K562 (cell line): ENCODE data around the gene ST7. TPM values are rescaled to one million over a fixed set of nuclear protein-coding genes. Genes with fewer than 3 reads are reported as not detected.

Experiments used
- ARID3B ChIP-seq: fragments of 250-450 bp; sonication (Bioruptor Pico); IDR thresholded peaks from 2 replicates; pipeline ENCODE4 v1.4.0; 2020; ENCODE audit warnings: borderline replicate concordance
- ARNT ChIP-seq, 2 experiments: fragments of 450-650 bp; IDR thresholded peaks; 2 replicates each; pipeline ENCODE4 v1.6.1; 2016; ENCODE audit warnings: mild to moderate bottlenecking in 1 of 2
- CBX3 ChIP-seq, 2 experiments: IDR thresholded peaks; 1 replicate in 1 of 2; 2 replicates in 1 of 2; pipeline ENCODE4 v1.6.1; 2012; ENCODE audit warnings: inconsistent platforms in 2 of 2, low read length in 2 of 2, borderline replicate concordance in 1 of 2, control low read depth in 1 of 2
- DNMT1 ChIP-seq: fragments of 450-650 bp; IDR thresholded peaks from 2 replicates; pipeline ENCODE4 v1.6.1; 2016; ENCODE audit warnings: antibody characterized with exemption, mild to moderate bottlenecking
- ELF4 ChIP-seq: fragments of 450-650 bp; formaldehyde crosslinking; IDR thresholded peaks from 2 replicates; pipeline ENCODE4 v1.4.0; 2022; ENCODE audit warnings: missing genetic modification characterization
- HMBOX1 ChIP-seq: sonication (generic); IDR thresholded peaks from 2 replicates; pipeline ENCODE4 v1.6.1; 2016
- HNRNPH1 ChIP-seq: fragments of 200-400 bp; formaldehyde crosslinking; optimal IDR thresholded peaks from 2 replicates; pipeline ENCODE3; 2017; ENCODE audit warnings: low read depth, mild to moderate bottlenecking, low read length, moderate library complexity
- IRF9 ChIP-seq: fragments of 450-650 bp; IDR thresholded peaks from 2 replicates; pipeline ENCODE4 v1.6.1; 2016; ENCODE audit warnings: missing biosample characterization, missing genetic modification characterization
- LEF1 ChIP-seq: fragments of 450-650 bp; IDR thresholded peaks from 2 replicates; pipeline ENCODE4 v1.6.1; 2016; ENCODE audit warnings: mild to moderate bottlenecking
- MIER1 ChIP-seq: fragments of 450-650 bp; IDR thresholded peaks from 2 replicates; pipeline ENCODE4 v1.6.1; 2016; ENCODE audit warnings: antibody characterized with exemption, mild to moderate bottlenecking, low read depth
- PATZ1 ChIP-seq: fragments of 250-450 bp; sonication (Bioruptor Pico); IDR thresholded peaks from 2 replicates; pipeline ENCODE4 v1.5.0; 2020; ENCODE audit warnings: mild to moderate bottlenecking, borderline replicate concordance
- PCBP2 ChIP-seq: fragments of 200-400 bp; formaldehyde crosslinking; IDR thresholded peaks from 2 replicates; pipeline ENCODE4 v1.6.1; 2018; ENCODE audit warnings: low read length, low read depth, mild to moderate bottlenecking, moderate library complexity; ENCODE audit not compliant: poor library complexity, severe bottlenecking
- SMARCA5 ChIP-seq: fragments of 450-650 bp; IDR thresholded peaks from 2 replicates; pipeline ENCODE4 v1.6.1; 2016
- TBP ChIP-seq: optimal IDR thresholded peaks from 2 replicates; pipeline ENCODE3; 2011; ENCODE audit warnings: low read depth, low read length, improper control_type of control experiment
- ZBTB9 ChIP-seq: fragments of 450-650 bp; formaldehyde crosslinking; IDR thresholded peaks from 2 replicates; pipeline ENCODE4 v1.4.0; 2020; ENCODE audit warnings: mild to moderate bottlenecking, moderate library complexity
- ZFP36 ChIP-seq: fragments of 150-350 bp; IDR thresholded peaks from 2 replicates; pipeline ENCODE4 v1.6.1; 2018; ENCODE audit warnings: low read length, low read depth; ENCODE audit not compliant: partially characterized antibody
- ZHX1 ChIP-seq: fragments of 150-350 bp; conservative IDR thresholded peaks from 2 replicates; pipeline ENCODE4 v1.6.1; 2014; ENCODE audit warnings: low read length
- ZNF586 ChIP-seq: fragments of 450-650 bp; formaldehyde crosslinking; conservative IDR thresholded peaks from 2 replicates; pipeline ENCODE4 v1.4.0; 2020; ENCODE audit warnings: mild to moderate bottlenecking, moderate library complexity
- polyA plus RNA-seq, 8 experiments: library from polyadenylated mRNA; depleted of rRNA in 4 of 8; stranded (reverse) in 5 of 8; unstranded in 3 of 8; fragments of >200 nt; fragmentation: Nextera tagmentation in 2 of 8; fragmentation: Illumina TruSeq in 1 of 8; extraction: Ambion mirVana in 2 of 8; extraction: Trizol in 1 of 8; gene quantifications; 2 replicates each; pipeline versions ENCODE4 v1.2.1 to v1.2.3, GENCODE V29; 2011 to 2014; ENCODE audit warnings: inconsistent platforms in 1 of 8, missing spikeins in 1 of 8
- total RNA-seq, 7 experiments: library from RNA; depleted of rRNA in 6 of 7; stranded (reverse); fragments of >200 nt in 6 of 7; fragmentation: Illumina TruSeq in 2 of 7; extraction: Trizol in 2 of 7; gene quantifications; 2 replicates each; pipeline versions ENCODE4 v1.2.1 to v1.2.3, GENCODE V29; 2011 to 2021; ENCODE audit warnings: low replicate concordance in 1 of 7

The ST7 gene
- total and polyA plus RNA-seq, 9 of the 15 experiments (the other 6 are each of a cell fraction or from before 2014, with no cell fraction given), result 23.9 to 56.3 (median 36.9) TPM

- TF ChIP-seq ZHX1, result no peak
- 0 out of 2 replicates have a peak, but pooled peaks have one; percentile 67 for TF ChIP-seq ZBTB9 (CRISPR knock-in tag)
- TF ChIP-seq HMBOX1, result no peak
- no peak for TF ChIP-seq PATZ1 (CRISPR knock-in tag)
- no peak for TF ChIP-seq LEF1
- 0 out of 2 replicates have a peak, but pooled peaks have one; percentile 49 for TF ChIP-seq DNMT1
- TF ChIP-seq ARNT (IDR thresholded peaks at IDR 0.05), result no peak
- no peak for TF ChIP-seq ZNF586 (CRISPR knock-in tag)
- TF ChIP-seq HNRNPH1, result no peak
- no peak for TF ChIP-seq ARID3B (CRISPR knock-in tag)
- no peak for TF ChIP-seq SMARCA5
- TF ChIP-seq TBP, result no peak
- peak in 1 of 2 experiments; percentile 67; a peak in 1 of 3 replicates for TF ChIP-seq CBX3 (IDR thresholded peaks at IDR 0.05; ENCODE audit: borderline replicate concordance in 1 of 2, low read length in 2 of 2)
- TF ChIP-seq MIER1, result no peak
- TF ChIP-seq ELF4 (CRISPR knock-in tag), result no peak
- 0 out of 2 replicates have a peak, but pooled peaks have one; percentile 3 for TF ChIP-seq IRF9
- no peak for TF ChIP-seq ZFP36
- TF ChIP-seq PCBP2, result no peak
These were observed 66.7 kb downstream of the ST7 start (continued) for GRCh38 chr7:117019786-117020590.
